Lower lobe of right lung (tissue), 2 donors: Measurements from ENCODE around the gene B3GNT5. TPM values are rescaled to one million over a fixed set of nuclear protein-coding genes. Genes with fewer than 3 reads are reported as not detected.

Source experiments
- ATAC-seq, 2 donors: fragments of 200-7000 bp; cut with Tn5 transposase; one replicate each; pipeline ENCODE4 v1.9.1; 2020 to 2022; ENCODE audit warnings: mild to moderate bottlenecking in 2 of 2, moderate library complexity in 2 of 2
- DNase-seq: peaks from one replicate; pipeline ENCODE4 v3.0.0-alpha.2; 2020
- H3K27ac ChIP-seq: fragments of 200-600 bp; one replicate; pipeline ENCODE4 v1.8.0; 2022
- H3K27me3 ChIP-seq: fragments of 200-600 bp; one replicate; pipeline ENCODE4 v1.8.0; 2022; ENCODE audit warnings: low read depth
- H3K36me3 ChIP-seq: fragments of 200-600 bp; one replicate; pipeline ENCODE4 v1.8.0; 2022; ENCODE audit warnings: mild to moderate bottlenecking
- H3K4me1 ChIP-seq: fragments of 200-600 bp; one replicate; pipeline ENCODE4 v1.8.0; 2022
- H3K4me3 ChIP-seq: fragments of 200-600 bp; one replicate; pipeline ENCODE4 v1.8.0; 2022; ENCODE audit warnings: mild to moderate bottlenecking
- H3K9me3 ChIP-seq: fragments of 200-600 bp; one replicate; pipeline ENCODE4 v1.8.0; 2022
- CTCF ChIP-seq: fragments of 200-600 bp; IDR thresholded peaks from one replicate; pipeline ENCODE4 v1.8.0; 2022; ENCODE audit warnings: antibody characterized with exemption, mild to moderate bottlenecking
- intact Hi-C: fragments of 100-400 bp; cut with DNase I; formaldehyde crosslinking; loops from one replicate; pipeline ENCODE4 v1.11.0; 2022
- total RNA-seq: library from RNA; stranded (reverse); fragmentation: NEBNext Ultra II Directional; extraction: Animal tissue kit (Norgen Biotek cat#: 25700); gene quantifications from one replicate; pipeline ENCODE4 v1.2.1, GENCODE V29; 2021
- donor health status: DM: no; HTN: yes; CAD: no; lungs with severe emphysema.

The B3GNT5 gene
- total RNA-seq, 1 donor from 2014 or later = 30.8 TPM

GRCh38 chr3:183210862-183211341 lies 42.2 kb upstream of the B3GNT5 start:
- intact Hi-C loops = no loop called here
- Histone ChIP-seq H3K27ac (peak overlapping the region; percentile 76), H3K36me3 (no peaks in the 10 kb centered on the region), H3K4me3 (no peak overlapping the region), H3K4me1 (peaks cover 12% of the 10 kb centered on the region), H3K27me3 (no peaks in the 10 kb centered on the region), H3K9me3 (no peaks in the 10 kb centered on the region)
- TF ChIP-seq CTCF = no peak
- DNase-seq (peak; percentile 61), ATAC-seq (peak; percentile 62 to 67)

GRCh38 chr3:183211352-183211751 lies 41.7 kb upstream of the B3GNT5 start:
- Histone ChIP-seq H3K36me3 (no peaks in the 10 kb centered on the region), H3K9me3 (no peaks in the 10 kb centered on the region), H3K27me3 (no peaks in the 10 kb centered on the region), H3K27ac (peak overlapping the region; percentile 76), H3K4me3 (no peak overlapping the region), H3K4me1 (peaks cover 12% of the 10 kb centered on the region)
- TF ChIP-seq CTCF = no peak
- ATAC-seq = peak; percentile 78 to 83
- DNase-seq = peak; percentile 61
- intact Hi-C loops = no loop called here

- Histone ChIP-seq H3K4me3 (no peak overlapping the region), H3K4me1 (peaks cover 12% of the 10 kb centered on the region), H3K27me3 (no peaks in the 10 kb centered on the region), H3K27ac (peak overlapping the region; percentile 28), H3K36me3 (no peaks in the 10 kb centered on the region), H3K9me3 (no peaks in the 10 kb centered on the region)
- intact Hi-C loops = no loop called here
- no peak for DNase-seq
- TF ChIP-seq CTCF = no peak
- ATAC-seq = no peak
These were observed 41.0 kb upstream of the B3GNT5 start for GRCh38 chr3:183212096-183212495.

GRCh38 chr3:183212565-183212964 lies 40.5 kb upstream of the B3GNT5 start:
- intact Hi-C loops = no loop called here
- no peak for TF ChIP-seq CTCF
- H3K36me3 ChIP-seq = no peaks in the 10 kb centered on the region
- no peaks in the 10 kb centered on the region for H3K9me3 ChIP-seq
- DNase-seq (no peak), ATAC-seq (peak; percentile 51 to 58)
- peak overlapping the region; percentile 28 for H3K27ac ChIP-seq
- peaks cover 12% of the 10 kb centered on the region for H3K4me1 ChIP-seq
- H3K27me3 ChIP-seq = no peaks in the 10 kb centered on the region
- no peak overlapping the region for H3K4me3 ChIP-seq

- no peak overlapping the region for H3K27ac ChIP-seq
- no peaks in the 10 kb centered on the region for H3K27me3 ChIP-seq
- intact Hi-C loops = no loop called here
- no peaks in the 10 kb centered on the region for H3K36me3 ChIP-seq
- DNase-seq (no peak), ATAC-seq (no peak)
- no peaks in the 10 kb centered on the region for H3K9me3 ChIP-seq
- peaks cover 12% of the 10 kb centered on the region for H3K4me1 ChIP-seq
- no peak overlapping the region for H3K4me3 ChIP-seq
- no peak for TF ChIP-seq CTCF
These were observed 39.4 kb upstream of the B3GNT5 start for GRCh38 chr3:183213415-183214276.
